A204.1 (cell line): ENCODE measurements around the gene PSD4.

ENCODE experiments used
- FAIRE-seq: peaks from 2 replicates; lab custom pipeline; 2012; peaks lifted over from hg19 to GRCh38; lab: Jason Lieb, UNC

Gene PSD4

GRCh38 chr2:113184531-113185230, 10.9 kb downstream of the PSD4 start:
- FAIRE-seq: no peak

GRCh38 chr2:113185664-113186432, 12.1 kb downstream of the PSD4 start:
- no peak for FAIRE-seq

GRCh38 chr2:113186433-113186796, 12.6 kb downstream of the PSD4 start:
- FAIRE-seq: no peak

- no peak for FAIRE-seq
Measured at GRCh38 chr2:113187771-113188170, 14.0 kb downstream of the PSD4 start.

- no peak for FAIRE-seq
Measured at GRCh38 chr2:113190871-113191270, 17.1 kb downstream of the PSD4 start.

DNA sequence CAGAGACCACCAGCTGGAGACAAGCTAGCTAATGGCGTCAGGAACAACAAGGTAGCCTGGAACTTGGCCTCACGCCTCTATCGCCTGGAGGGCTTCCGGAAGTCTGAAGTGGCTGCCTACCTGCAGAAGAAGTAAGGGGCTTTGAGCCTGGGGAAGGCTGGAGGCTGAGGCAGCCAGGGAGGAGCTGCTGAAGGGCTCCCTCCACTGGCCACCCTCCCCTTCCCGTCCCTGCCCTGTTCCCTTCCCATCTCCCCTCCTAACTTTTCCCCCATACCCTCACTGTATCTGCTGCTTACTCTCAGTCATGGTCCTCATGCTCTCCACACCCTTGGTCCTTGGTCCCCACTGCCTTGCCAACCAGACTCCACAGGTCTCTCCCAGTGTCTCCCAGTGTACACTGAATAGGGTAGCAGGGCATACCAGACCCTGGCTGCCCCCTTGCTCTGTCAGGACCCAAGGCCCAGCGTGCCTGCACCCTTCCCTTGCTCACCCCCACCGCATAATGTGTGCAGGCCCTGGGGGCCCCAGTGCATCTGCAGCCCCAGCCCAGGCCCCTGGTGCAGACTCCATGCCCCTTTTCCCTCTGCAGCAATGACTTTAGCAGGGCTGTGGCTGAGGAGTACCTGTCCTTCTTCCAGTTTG, 18.8 kb downstream of the PSD4 start:
- no peak for FAIRE-seq

DNA sequence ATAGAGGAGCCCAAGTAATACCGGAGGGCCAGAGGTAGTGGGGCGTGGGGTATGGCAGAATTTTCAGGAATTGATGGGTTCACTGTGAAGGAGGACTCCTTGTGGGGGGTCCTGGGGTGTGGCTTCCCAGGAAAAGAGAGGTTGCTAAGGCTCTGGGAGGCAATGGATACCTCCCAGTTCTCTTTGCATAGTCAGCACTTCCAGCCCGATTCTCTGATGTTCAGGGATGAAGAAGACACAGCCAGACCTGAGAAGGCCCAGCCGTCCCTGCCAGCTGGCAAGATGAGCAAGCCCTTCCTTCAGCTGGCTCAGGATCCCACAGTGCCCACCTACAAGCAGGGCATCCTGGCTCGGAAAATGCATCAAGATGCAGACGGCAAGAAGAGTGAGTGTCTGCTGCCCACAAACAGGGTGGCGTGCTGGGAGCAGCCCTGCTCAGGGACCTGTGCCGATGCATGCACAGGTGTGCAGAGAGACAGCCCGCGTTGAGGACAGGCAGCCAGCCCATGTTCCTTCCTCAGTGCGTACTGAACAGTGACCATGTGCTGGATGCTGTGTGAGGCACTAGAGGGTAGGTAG, 22.2 kb downstream of the PSD4 start:
- FAIRE-seq: no peak

DNA sequence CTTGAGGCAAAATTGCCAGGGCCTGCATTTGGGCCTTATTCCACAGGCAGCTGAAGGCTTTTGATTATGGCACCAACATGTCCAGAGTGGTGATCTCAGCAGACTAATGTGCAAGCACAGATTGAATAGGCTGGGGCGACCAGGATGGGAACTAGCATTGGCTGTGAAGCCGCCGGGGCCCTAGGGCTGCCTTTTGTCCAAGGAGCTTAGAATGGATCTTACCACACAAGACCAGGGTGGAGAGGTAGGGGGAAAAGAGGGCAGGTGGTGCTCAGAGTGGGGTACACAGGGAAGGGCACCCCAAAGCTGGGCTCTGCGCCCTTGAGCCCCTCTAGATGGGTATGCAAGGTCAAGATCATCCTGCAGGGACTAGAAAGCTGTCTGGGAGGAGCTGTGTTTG, 23.1 kb downstream of the PSD4 start:
- FAIRE-seq: no peak

DNA sequence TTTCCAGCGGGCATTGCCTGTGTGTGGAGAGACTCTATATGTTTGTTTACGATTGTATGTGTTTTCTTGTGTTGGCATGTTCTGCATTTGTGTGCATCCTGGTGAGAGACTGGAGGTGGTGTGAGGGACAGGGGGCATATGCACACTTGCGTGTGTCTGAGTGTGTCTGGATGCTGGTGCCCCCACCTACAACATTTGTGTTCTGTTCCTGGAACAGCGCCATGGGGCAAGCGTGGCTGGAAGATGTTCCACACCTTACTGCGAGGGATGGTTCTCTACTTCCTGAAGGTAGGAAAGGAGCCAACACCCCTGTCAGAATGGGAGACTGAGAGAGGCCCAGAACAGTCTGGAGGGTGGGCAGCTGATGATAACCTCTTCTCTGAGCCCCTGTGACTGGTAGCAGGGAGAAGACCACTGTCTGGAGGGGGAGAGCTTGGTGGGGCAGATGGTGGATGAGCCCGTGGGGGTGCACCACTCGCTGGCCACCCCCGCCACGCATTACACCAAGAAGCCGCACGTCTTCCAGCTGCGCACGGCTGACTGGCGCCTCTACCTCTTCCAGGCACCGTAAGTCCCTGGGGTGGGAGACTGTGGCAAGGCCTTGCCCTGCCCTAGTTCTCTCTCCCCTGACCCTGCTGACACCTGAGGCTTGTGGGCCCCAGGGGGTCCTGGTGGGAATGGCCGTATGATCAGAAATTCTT, 23.7 kb downstream of the PSD4 start:
- no peak for FAIRE-seq

- FAIRE-seq: no peak
Measured at GRCh38 chr2:113198048-113198789, 24.4 kb downstream of the PSD4 start.

DNA sequence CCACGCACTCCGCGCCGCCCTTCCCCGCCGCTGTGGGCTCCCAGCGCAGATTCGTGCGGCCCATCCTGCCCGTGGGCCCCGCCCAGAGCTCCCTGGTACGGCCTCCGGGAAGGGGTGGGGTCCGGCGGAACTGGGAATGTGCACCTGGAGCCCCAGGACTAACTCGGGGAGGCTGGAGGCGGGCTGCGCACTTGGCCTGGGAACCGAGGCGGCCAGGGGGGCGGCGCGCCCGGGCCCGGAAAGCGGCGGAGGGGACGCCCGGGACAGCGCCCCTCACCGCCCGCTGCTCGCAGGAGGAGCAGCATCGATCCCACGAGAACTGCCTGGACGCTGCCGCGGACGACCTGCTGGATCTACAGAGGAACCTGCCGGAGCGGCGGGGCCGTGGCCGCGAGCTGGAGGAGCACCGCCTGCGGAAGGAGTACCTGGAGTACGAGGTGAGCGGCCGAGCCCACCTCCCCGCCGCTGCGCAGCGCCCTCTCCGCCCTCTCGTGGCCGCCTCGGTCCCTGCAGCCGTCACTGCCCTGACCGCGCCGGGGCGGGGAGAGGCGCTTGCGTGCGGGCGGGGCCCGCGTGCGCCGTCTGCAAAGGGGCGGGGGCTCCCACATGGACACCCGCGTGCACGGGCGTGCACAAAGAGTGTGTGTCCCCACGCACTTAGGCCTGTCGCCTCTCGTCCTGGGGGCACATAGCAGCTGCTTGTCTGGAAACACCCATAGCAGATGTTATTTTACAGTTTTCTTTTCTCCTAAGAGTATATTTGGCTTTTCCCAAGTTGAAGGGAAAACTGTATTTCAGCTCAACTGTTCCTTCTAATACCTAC, 25.2 kb downstream of the PSD4 start:
- FAIRE-seq: no peak

- no peak for FAIRE-seq
Measured at GRCh38 chr2:113200236-113200635, 26.5 kb downstream of the PSD4 start.

DNA sequence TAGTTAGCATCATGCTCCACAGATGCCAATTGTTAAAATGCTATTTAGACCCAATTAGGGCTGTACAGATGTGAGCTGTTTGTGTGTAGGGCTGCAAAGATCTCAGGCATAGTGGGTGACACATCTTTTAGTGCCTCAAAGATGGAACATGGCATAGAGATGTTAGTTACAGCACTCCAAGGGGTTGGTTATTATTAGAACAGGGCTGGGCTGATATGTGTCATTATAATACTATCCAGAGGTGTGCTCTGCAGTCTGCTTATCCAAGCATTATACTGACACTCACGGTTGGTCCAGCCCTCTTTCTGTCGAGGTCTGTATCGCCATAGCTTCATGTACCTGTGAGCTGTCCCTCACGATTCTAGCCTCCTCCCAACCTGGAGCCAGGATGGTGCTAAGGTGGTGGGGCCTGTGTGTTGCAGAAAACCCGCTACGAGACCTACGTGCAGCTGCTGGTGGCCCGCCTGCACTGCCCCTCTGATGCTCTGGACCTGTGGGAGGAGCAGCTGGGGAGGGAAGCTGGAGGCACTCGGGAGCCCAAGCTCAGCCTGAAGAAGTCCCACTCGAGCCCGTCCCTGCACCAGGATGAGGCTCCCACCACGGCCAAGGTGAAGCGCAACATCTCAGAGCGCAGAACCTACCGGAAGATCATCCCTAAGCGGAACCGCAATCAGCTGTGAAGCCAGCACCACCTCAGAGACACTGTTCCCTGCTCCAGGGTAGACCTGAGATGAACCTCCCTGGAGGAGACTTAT, 27.1 kb downstream of the PSD4 start:
- no peak for FAIRE-seq

DNA sequence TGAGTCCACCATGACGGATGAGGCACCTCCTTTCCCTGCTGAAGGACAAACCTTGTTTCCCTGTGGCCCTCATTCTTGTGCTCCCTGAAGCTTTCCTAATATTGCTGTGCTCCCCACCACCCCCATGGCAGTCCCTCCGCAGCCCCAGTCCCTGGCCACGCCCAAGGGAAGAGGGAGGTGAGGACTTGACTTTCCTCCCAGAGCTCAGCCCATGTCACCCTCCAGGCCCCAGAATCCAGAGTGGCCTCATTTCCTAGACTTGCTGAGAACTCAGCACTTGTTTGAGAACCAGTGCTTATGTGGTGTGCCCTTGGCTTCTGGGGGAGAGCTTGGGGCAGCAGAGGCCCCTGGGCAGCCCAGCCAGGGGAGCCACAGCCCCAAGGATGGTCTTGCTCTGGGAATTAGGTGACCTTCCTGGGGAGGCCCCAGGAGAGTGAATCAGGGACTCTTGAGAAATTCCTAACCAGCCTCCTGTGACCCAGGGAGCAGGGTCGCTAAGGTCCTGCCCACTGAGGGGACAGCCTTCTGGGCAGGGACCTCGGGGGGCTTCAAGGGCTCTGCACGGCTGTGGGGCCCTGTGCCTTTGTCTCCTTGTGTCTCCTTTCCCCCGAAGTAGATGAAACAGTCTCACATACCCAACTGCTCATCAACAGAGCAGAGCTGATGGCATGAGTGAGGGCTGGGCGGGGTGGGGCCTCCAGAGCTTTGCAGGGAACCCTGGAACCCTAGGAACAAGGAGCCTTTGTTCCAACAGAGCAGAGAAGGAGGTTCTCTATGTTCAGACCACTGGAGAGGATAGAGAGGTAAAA, 27.9 kb downstream of the PSD4 start:
- no peak for FAIRE-seq

DNA sequence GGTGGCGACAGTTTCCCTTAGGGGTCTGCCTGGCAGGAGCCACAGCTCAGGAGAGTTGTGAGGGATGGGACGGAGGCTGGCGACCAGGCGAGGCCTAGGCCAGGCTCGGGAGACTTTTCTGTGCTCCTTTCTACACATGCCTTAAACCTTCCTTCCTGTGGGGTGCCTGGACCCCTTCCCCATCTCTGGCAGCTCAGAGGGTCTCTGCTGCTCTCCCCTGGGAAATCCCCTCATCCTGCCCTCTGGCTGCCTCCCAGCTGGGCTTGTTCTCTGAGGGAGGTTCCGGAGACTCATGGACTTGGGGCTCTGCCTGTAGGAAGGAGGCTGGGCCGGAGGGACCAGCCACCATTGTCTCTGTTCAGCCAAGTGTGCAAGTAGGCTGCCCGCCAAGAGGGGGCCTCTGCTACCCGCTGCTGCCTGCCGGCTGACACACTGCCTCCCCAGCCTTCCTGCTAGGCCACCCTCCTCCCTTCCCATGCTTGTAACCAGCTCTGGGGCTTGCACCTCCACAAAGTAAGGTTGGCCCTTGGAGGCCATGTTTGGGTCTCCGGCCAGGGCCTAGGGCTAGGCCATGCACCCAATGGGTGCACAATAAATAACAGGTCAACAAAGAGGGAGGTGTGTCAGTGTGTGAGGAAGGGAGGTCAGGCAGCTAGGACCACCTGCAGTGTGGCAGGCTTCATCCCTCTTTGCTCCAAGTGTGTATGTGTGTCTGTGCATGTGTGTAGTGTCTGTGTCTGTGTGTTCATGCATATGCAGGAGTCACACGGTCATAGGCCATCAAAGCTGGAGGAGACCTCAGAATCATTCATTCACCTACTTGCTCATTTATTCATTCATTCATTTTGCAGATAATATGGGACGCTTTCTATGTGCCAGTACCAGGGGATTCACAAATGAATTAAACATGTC, 28.8 kb downstream of the PSD4 start:
- no peak for FAIRE-seq

DNA sequence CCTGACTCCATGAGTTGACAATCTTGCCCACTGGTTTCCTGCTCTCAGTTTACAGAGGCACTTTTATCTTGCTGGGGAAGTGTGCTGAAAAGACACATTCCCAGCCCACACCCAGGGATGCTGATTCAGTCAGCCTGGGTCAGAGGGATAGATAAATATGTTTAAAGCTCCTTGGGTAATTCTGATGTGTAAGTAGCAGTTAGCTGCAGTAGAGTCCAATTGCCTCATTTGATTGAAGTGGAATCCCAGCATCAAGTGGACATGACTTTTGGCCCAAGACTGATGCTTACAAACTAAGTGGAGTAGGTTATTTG, 29.4 kb downstream of the PSD4 start:
- no peak for FAIRE-seq

DNA sequence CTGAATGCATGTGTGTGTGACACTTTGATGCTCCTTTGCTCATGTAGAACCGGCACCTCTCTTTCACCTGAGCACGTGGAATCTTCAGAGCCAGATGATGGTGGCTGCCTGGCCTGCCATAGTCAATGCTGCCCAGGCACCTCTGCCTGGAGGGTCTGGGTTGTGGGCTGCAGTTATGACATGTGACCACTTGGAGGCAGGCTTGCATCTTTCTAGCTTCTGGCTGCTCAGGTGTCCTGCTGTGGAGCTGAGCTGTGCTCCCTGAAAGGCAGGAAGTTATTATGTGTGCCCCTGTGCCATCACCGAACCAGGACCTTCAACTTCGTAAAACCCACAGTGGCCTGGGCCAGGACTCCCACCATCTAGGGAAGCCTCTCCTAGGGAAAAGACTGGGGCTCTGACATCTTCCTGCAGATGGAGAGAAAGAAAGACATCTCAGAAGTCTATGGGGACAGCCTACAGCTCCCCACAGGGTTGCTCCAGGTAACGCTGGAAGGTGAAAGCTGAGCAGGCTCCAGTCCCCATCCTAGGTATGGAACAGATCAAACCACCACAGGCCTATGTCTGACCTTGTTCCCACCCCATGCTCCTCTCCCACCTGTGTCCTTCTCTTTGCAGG, 30.2 kb downstream of the PSD4 start:
- FAIRE-seq: no peak

DNA sequence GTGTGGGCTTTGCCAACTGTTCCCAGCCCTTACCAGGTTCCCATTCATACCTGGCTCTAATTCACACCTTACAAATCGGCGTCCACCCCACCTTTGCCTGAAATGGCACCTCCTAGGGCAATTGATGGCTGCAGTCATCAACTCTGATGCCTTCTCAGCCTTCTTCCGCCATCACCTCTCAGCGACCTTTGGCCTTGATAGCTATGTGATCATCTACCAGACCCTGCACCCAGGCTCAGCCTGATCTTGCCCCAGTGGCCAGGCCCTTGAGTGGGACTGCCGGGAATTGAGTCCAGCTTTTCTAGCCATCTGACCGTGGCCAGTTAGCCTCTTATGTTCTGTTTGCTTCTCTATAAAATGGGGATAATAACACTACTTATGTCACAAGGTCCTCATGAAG, 32.5 kb downstream of the PSD4 start:
- FAIRE-seq: no peak
